NT2/D1 (cell line): ENCODE data around the gene HAUS8.

Experiments
- DNase-seq: peaks from one replicate; pipeline ENCODE4 v3.0.0-alpha.2; 2011; ENCODE audit warnings: low read depth, low spot score
- H3K27me3 ChIP-seq: 2 replicates; pipeline ENCODE4 v1.6.0; 2011; ENCODE audit warnings: mild to moderate bottlenecking; ENCODE audit not compliant: insufficient read length, insufficient read depth
- H3K36me3 ChIP-seq: 2 replicates; pipeline ENCODE4 v1.6.1; 2011; ENCODE audit warnings: mild to moderate bottlenecking, low read length, mixed read lengths; ENCODE audit not compliant: insufficient read depth, insufficient read length
- H3K4me1 ChIP-seq: 2 replicates; pipeline ENCODE4 v1.5.1; 2011; ENCODE audit not compliant: insufficient read depth, insufficient read length
- H3K4me3 ChIP-seq: 2 replicates; pipeline ENCODE4 v1.5.1; 2011; ENCODE audit warnings: low read depth; ENCODE audit not compliant: insufficient read length
- H3K9ac ChIP-seq: 2 replicates; pipeline ENCODE4 v1.6.0; 2011; ENCODE audit warnings: low read depth; ENCODE audit not compliant: insufficient read length
- H3K9me3 ChIP-seq: 2 replicates; pipeline ENCODE4 v1.5.1; 2011; ENCODE audit warnings: mild to moderate bottlenecking, low read length; ENCODE audit not compliant: insufficient read depth
- SUZ12 ChIP-seq: IDR thresholded peaks from 2 replicates; pipeline ENCODE4 v1.6.1; 2011; ENCODE audit not compliant: insufficient read length, insufficient read depth; ENCODE audit errors: extremely low read depth
- YY1 ChIP-seq: IDR thresholded peaks from 2 replicates; pipeline ENCODE4 v1.6.1; 2011; ENCODE audit not compliant: insufficient read length, insufficient read depth
- ZNF274 ChIP-seq: IDR thresholded peaks from 2 replicates; pipeline ENCODE4 v1.6.1; 2011; ENCODE audit warnings: mild to moderate bottlenecking, low read depth, low read length

Gene HAUS8

DNA sequence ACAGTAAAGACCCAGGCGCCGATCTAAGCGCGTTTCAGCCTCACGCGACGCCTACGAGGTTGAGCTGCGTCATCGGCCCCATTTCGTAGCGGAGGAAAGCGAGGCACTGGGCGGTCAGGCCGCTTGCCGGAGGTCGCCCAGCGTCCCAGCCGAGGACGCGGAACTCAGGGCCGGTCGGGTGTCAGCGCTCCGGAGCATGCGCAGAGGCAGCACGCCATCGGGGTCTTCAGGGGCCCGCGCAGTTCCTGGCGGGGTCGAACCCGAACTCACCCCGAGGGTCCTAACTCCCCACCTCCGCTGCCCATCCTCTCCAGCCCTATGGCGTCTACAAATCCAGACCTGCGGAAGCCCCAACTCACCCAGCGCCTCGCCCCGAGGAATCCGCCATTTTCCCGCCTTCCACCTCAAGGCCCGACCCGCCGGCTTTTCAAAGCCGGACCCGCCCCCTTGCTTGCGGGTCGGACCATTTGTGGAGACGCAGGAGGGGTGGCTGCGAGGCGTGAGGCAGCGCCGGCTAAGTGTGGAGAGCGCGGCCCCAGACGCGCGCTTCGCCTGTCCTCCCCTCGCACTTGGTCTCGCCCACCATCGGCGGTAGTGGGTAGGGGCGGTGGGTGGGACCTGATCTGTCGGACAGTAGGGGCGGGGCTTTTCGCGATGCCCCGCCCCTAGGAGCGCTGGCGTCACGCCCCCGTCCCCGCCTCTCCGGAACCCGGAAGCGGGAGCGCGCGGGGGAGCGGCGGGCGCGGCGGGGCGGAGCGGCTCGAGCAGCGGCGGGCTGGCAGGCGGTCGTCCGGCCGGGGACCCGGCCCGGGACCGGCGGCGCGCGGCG is at the start of gene HAUS8, which contains the start of gene MYO9B:
TSS of gene HAUS8 (minus strand) at position 418 of the 829 bp plus-strand sequence. CDS start at position 388, 30 bp downstream.
TSS of gene MYO9B (plus strand) at position 743 of the 829 bp plus-strand sequence. CDS start 25,941 bp downstream, outside the sequence.
- Histone ChIP-seq H3K4me3 (peak within 1 kb of the TSS; percentile 94), H3K27me3 (no peaks in the 10 kb centered on the region), H3K9ac (peak within 1 kb of the TSS; percentile 98), H3K36me3 (peaks cover 55% of the 10 kb centered on the region), H3K9me3 (no peaks in the 10 kb centered on the region), H3K4me1 (peaks cover 30% of the 10 kb centered on the region)
- DNase-seq: peak; percentile 99
- peak; percentile 68 for TF ChIP-seq YY1
- no peak for TF ChIP-seq ZNF274
- TF ChIP-seq SUZ12: no peak

- Histone ChIP-seq H3K36me3 (peaks cover 23% of the 10 kb centered on the region), H3K4me1 (peaks cover 9% of the 10 kb centered on the region), H3K9me3 (no peaks in the 10 kb centered on the region), H3K27me3 (no peaks in the 10 kb centered on the region), H3K9ac (no peak overlapping the region), H3K4me3 (no peak overlapping the region)
- TF ChIP-seq YY1: no peak
- no peak for TF ChIP-seq ZNF274
- no peak for TF ChIP-seq SUZ12
- no peak for DNase-seq
Measured at GRCh38 chr19:17124025-17124424, 48.8 kb upstream of the HAUS8 start.

- Histone ChIP-seq H3K36me3 (peaks cover 23% of the 10 kb centered on the region), H3K9me3 (no peaks in the 10 kb centered on the region), H3K27me3 (no peaks in the 10 kb centered on the region), H3K9ac (no peak overlapping the region), H3K4me3 (no peak overlapping the region), H3K4me1 (peaks cover 9% of the 10 kb centered on the region)
- TF ChIP-seq ZNF274 (no peak), SUZ12 (no peak), YY1 (no peak)
- DNase-seq: no peak
Measured at GRCh38 chr19:17123041-17123440, 47.8 kb upstream of the HAUS8 start.

DNA sequence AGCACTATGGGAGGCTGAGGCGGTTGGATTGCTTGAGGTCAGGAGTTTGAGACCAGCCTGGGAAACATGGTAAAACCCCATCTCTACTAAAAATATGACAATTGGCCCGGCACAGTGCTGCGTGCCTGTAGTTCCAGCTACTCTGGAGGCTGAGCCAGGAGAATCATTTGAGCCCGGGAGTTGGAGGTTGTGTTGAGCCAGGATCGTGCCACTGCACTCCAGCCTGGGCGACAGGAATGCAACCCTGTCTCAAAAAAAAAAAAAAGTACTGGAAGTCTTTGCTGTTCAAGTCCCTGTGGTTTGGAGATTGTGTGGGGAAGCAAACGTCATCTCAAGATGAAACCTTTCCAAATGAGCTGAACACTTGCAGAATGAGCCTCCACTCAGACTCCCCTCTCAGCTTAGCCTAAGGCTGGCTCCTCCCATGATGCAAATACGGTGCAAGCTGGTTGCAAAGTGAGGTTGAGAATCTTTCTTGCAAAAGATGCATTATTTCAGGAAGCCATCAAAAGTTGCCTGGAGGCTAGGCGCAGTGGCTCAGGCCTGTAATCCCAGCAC is 46.6 kb upstream of the HAUS8 start:
- no peak for DNase-seq
- Histone ChIP-seq H3K4me3 (no peak overlapping the region), H3K4me1 (peaks cover 9% of the 10 kb centered on the region), H3K9ac (no peak overlapping the region), H3K9me3 (no peaks in the 10 kb centered on the region), H3K27me3 (no peaks in the 10 kb centered on the region), H3K36me3 (peaks cover 27% of the 10 kb centered on the region)
- no peak for TF ChIP-seq SUZ12
- no peak for TF ChIP-seq ZNF274
- no peak for TF ChIP-seq YY1

DNA sequence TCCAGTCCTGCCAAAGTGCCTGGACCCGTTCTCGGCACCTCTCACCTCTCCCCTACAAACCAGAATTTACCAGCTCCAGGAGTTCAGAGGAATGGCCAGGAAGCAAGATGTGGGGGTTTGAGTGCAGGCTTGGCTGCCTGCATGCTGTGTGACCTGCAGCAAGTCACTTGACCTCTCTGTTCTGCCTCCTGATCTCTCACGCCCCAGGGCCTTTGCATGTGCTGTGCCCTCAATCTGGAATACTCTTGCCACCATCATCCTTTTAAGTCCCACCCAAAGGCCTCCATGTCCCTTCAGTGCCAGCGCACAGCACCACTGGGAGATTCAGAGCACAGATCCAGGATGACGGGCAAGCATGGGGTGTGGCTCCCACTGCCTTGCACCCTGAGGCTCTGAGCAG is 43.7 kb upstream of the HAUS8 start:
- DNase-seq: no peak
- Histone ChIP-seq H3K9me3 (no peaks in the 10 kb centered on the region), H3K9ac (no peak overlapping the region), H3K27me3 (no peaks in the 10 kb centered on the region), H3K4me3 (no peak overlapping the region), H3K4me1 (peaks cover 8% of the 10 kb centered on the region), H3K36me3 (peaks cover 45% of the 10 kb centered on the region)
- TF ChIP-seq SUZ12 (no peak), YY1 (no peak), ZNF274 (no peak)

DNA sequence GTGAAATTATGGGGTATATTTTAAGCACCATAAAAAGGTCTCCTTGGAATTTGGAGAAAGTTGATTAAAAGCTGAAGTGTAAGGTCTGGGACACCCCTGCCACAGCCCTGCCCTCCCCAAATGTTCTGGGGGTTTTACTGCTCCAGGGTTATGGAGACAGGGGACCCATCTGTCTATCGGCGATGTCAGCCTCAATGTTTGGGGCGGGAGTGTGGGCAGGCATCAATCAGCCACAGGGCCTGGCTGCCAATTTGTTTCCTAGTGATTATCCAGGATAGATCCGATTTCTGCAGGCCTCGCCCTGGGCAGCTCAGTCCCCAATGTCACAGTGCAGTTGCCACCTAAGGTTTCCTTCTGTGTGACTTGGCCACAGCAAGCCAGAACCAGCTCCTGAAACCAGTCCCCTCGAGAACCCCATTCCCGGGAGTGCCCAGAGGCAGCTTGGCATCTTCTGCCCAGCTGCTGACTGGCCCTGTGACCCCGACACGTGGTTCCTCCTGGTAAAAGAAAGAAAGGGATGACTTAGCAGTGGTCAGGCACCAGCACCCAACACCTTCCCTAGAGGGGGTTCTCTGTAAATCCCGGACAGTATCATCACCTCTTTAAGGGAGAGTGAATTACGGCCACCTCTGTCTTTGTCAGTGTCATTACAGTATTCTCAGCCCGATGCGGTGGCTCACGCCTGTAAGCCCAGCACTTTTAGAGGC is 41.9 kb upstream of the HAUS8 start:
- Histone ChIP-seq H3K36me3 (peaks cover 52% of the 10 kb centered on the region), H3K9ac (peak overlapping the region; percentile 32), H3K4me3 (no peak overlapping the region), H3K9me3 (no peaks in the 10 kb centered on the region), H3K4me1 (peaks cover 22% of the 10 kb centered on the region), H3K27me3 (no peaks in the 10 kb centered on the region)
- no peak for DNase-seq
- TF ChIP-seq SUZ12 (no peak), ZNF274 (no peak), YY1 (no peak)

DNA sequence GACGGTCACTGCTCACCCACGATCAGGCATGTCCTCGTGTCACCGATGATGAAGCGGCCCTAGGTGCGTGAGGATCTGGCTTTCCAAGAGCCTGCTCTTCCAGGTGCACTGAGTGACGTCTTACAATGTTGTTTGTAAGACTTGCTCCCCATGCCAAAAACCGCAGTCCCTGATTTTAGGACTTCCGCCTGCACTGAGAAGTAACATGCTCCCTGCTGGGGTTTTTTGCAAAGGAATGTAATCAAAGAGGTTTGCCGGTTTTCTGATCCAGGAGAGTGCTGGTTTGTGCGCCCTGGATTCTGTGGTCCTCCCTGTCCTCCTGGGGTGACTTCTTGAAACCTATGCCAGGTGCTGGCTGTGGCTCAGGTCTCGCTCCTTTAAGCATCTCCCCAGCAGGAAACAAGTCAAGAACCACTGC is 39.2 kb upstream of the HAUS8 start:
- no peak overlapping the region for H3K9ac ChIP-seq

More for the DNA sequence above, 39.2 kb upstream of the HAUS8 start:
- TF ChIP-seq ZNF274 (no peak), YY1 (no peak), SUZ12 (no peak)
- no peak for DNase-seq
- Histone ChIP-seq H3K27me3 (no peaks in the 10 kb centered on the region), H3K36me3 (peaks cover 69% of the 10 kb centered on the region), H3K4me3 (no peak overlapping the region), H3K9me3 (no peaks in the 10 kb centered on the region), H3K4me1 (peaks cover 23% of the 10 kb centered on the region)
